ENCODE measurements around the gene DIAPH3. TPM values are rescaled to one million over a fixed set of nuclear protein-coding genes. Genes with fewer than 3 reads are reported as not detected.

The DIAPH3 gene
- total RNA-seq, 1 donor from 2014 or later: 0.22 TPM

DNA sequence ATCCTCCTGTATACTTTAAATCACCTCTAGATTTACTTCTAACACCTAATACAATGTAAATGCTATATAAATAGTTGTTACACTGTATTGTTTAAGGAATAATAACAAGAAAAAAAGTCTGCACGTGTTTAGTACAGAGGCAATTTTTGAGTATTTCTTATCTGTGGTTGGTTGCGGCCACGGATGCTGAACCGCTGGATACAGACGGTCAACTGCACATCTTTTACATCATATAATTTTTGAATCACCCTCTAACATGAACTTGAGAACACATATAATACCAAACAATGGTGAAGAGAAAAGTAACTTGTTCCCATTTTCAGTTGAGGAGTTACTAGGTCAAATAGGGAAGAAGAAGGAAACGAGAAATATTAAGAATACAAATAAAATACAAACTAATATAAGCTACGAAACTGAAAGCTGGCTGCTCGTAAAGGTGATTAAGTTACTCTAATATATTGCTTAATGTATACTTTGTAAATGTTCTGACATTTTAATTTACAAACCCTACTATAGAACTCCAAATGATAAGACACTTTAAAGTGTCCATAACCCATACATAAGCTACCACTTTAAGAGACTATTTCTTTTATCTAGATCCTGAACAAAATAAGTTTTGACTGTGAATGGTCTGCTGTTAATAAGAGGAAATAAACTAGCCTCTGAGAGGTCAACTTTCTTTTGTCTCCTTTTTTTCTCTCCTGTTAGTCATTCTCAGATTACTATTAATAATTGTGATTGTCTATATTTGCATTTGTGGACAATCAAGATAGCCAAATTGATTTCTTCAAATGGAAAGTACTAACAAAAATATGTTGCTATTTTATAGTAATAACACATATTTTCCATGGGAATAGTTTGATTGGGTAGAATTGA is 457.4 kb downstream of the DIAPH3 start:
- intact Hi-C loops (cut with micrococcal nuclease): no loop called here
- DNase-seq (no peak), ATAC-seq (no peak)

DNA sequence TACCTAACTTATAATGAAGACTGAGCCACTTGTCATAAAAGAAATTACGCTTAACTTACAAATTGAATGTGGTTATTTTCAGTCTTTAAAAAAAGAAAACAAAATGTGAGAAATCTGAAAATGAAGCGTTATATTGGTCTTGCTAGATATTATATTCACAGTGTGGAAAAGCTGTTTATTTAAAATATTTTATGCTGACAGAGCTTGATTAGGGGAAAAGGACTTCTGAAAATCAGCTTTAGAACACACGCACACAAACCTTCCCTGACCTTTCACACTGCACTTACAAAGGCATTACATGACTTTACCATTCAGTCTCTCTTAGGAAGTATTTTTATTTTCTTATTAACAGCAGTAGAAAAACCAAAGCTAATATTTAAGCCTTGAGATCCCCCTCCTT is 461.5 kb downstream of the DIAPH3 start:
- intact Hi-C loops (cut with micrococcal nuclease): no loop called here
- DNase-seq (no peak), ATAC-seq (no peak)

DNA sequence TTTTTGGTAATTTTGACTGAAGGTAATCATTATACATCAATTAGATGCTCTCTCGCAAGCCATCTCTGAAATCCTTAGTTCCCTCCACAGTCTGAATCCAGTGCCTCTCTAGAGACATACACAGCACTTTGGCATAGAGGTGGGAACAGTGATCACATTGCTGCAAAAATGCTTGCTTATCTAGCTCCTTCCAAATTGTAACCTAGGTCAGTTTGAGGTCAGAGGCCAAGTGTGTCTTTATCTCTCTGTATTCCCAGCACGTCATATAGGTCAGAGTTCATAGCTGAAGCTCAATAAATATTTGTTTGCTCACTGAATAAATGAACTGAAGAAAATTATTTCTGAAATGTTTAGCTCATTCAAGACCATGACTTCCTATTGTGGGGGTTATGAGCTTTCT is 462.5 kb downstream of the DIAPH3 start:
- ATAC-seq: no peak
- intact Hi-C loops (cut with micrococcal nuclease): no loop called here
- no peak for DNase-seq

DNA sequence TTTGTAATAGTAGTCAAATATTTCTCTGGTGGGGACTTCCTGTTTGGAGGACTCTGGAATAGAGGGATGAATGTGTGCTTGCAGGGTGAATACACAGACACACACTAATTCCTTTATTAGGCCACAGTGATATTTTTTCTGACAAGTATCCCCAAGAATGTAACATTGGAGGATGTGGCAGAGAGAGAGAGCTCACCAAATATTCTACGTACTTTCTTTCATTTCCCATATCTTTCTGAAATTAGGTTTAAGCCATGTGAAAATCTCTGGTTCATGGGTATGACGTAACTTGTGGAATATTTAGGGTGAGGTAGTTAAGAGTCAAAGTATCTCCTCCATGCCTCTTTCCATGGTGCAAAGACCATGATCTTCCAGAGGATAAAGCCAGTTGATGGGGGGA is 463.4 kb downstream of the DIAPH3 start:
- no peak for ATAC-seq

DNA sequence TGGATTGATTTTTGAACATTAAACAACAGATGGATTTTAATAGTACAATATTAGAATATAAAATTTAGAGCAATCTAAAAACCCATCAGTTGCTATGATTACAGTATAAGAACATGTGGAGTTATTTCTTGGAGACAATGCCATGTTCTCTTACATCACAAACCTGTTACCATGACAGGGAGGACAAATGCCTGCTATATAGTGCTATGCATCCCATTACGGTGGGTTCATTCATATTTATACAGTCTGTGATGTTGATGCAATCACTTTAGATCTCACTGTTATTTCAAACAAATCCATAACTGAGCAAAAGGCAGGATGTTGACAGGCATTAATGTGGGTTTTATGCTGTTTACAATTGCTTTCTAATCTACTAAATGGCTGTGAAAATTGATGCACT is 467.5 kb downstream of the DIAPH3 start:
- ATAC-seq (no peak), DNase-seq (no peak)
- intact Hi-C loops (cut with micrococcal nuclease): no loop called here

More for the DNA sequence above, 463.4 kb downstream of the DIAPH3 start:
- DNase-seq: no peak
- intact Hi-C loops (cut with micrococcal nuclease): no loop called here

DNA sequence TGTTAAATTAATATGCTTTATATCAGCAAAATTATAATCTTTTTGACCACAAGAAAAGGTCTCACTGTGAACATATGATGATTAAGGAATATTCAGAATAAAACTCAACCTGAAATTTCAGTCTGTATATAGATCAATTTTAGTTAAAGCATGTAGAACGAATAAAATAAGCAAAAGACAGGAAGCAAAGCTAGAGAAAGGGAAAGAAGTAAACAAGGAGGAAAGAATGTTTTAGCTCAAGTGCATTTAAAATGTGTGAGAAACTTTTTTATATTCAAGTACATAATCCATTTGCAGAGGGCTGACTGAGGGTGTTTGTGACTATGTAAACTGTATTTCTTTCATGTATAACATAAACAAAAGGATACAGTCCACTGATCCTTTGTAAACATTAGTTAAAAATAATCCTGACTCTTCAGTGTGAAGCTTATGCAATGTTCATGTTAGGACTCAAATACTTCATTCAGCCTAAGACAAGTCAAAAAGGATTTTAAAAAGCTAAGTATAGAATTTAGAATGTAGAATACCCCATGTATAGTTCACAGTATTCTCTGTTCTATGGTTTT is 472.1 kb downstream of the DIAPH3 start:
- DNase-seq (no peak), ATAC-seq (no peak)
- intact Hi-C loops (cut with micrococcal nuclease): no loop called here

DNA sequence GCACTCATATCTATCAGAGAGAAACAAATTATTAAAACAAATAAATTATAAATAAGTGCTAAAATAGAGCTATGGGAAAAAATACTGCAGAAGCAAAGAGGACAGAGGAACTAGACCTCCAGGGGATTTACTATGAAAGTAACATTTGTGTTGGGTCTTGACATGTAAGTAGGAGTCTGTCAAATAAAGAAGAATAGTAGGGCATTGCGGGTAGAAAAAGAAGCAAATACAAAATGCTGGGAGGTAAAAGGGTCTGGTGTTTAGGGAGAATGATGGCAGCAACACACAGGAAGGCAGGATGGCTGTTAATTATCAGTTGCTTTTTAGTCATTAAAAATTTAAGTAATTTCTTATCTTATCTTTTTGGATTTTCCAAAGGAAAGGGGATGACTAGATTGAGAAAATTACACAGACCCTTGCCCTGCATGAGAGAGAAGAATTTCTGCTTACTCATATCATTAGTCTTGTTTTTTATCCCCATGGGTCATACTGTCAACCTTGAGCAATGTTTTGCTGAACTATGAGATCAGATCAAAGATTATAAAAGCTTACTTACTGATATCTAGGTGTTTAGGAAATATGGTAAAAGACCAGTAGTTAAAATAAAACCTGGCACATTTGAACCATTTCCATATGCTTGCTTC is 472.7 kb downstream of the DIAPH3 start:
- DNase-seq (no peak), ATAC-seq (no peak)
- intact Hi-C loops (cut with micrococcal nuclease): no loop called here

DNA sequence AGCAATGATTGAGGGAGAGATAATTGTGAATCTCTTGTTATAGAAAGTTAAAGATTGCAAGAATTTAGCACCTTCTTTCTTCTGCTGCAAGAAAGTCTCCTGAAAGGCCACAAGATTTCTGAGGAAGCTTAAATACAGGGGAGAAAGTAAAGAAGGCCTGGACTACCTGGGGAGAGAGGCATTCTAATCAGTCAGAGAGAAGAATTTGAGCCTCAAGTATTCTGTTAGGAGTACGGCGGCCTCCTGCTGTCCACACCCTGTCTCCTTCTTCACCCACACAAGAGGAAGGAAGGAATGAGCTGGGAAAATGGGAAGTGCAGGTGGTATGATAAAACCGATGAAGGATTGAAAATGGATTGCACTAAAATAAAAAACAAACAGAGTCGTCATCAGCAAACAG is 474.7 kb downstream of the DIAPH3 start:
- DNase-seq: no peak
- intact Hi-C loops (cut with micrococcal nuclease): no loop called here
- no peak for ATAC-seq

DNA sequence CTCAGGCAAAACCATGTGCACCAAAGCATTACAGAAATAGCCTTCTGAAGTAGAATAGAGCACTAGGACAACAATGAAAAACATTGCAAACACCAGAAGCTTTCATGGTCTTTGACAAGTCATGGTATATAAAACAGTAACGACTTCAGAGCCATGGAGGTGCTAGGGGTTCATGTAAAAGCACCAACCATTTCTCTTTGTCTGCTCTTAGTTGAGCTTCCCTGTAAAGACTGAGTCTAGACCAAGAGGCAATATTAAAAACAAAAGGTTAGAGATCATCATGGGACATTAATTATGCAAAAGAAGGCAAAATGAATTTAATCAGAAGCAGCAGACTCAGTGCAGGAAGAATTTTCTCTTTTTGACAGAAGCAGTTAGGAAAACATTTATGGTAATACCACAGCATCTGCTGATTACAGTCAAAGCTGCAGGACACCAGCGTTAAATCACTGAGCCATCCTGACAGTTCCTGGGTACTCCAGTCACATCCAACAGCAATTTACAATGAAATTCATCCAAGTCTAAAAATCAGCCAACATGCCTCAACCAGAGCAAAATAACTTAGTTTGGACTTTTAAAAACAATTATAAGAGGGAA is 476.8 kb downstream of the DIAPH3 start:
- intact Hi-C loops (cut with micrococcal nuclease): no loop called here
- ATAC-seq (no peak), DNase-seq (no peak)

DNA sequence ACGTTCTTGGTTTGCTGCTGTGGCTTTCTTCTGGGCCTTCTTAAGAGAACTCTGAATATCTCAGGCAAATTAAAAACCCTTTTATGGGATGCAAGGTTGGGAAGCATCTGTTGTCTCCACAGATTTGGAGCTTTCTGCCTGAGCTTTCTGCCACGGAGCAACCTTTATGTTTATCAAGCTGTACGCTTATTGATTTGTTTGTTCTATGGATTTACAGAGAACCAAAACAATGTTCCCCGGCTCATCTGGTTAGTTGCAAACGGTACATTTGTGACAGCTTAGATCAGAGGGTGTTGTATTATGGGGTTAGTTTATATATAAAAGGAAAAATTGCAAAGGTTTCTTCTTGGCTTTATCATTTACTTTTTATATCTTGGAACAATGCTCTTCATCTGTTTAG is 479.6 kb downstream of the DIAPH3 start:
- intact Hi-C loops (cut with micrococcal nuclease): no loop called here

DNA sequence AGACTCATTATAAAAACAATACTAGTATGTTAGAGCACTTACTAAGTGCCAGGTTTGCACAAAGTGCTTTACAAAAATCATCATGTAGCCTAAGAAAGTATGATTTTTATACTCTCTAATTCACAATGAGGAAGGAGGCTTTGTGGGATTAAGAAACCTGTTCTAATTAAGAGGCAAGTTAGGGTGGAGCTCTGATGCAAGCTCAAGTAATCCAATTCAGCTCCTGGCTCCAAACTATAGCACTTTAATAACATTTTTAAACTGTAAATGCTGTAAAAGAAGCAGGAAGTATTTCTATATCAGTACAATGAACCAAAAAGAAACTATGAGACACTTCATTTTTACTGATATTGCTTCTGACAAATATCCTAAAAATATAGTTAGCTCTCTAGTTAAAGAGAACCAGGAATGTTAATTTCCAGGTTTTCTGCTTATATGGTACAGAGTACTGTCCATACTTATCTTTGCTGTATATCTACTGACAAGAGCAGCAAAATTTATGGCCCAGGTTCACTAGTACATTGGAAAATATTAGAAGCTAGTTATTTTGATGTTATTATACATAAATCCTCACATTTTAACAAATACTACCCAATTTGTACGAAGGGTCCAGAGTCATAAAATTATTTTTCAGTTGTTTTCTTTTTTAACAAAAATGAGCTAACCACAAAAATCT is 482.0 kb downstream of the DIAPH3 start:
- intact Hi-C loops (cut with micrococcal nuclease): no loop called here
- DNase-seq: no peak
- ATAC-seq: no peak

More for the DNA sequence above, 479.6 kb downstream of the DIAPH3 start:
- ATAC-seq (no peak), DNase-seq (no peak)

DNA sequence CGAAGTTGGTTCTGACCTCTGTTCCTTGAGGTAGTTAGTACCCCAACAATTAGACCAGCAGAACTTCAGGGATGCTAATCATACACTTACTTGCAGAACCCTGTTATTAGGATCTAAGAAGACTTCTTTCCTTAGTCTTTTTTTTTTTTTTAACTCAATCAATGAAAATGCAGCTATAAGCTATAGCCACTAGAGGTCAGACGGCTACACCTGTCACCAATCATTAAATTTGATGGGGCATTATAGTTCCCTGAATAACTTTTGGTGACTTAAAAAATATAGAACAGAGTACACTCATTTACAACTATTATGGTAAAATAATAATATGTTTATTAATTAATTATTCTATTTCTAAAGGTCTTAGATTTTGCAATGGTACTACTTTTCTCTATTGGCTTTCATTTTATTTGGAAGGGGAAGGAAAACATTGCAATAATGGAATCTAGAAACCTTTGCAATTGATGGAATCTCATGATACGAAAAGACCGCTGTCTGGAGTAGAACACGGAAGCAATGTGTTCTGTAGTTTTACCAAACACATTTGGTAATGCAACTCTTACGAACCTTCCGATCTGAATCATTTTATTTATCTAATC is 483.2 kb downstream of the DIAPH3 start:
- intact Hi-C loops (cut with micrococcal nuclease): no loop called here
- no peak for DNase-seq
- no peak for ATAC-seq

DNA sequence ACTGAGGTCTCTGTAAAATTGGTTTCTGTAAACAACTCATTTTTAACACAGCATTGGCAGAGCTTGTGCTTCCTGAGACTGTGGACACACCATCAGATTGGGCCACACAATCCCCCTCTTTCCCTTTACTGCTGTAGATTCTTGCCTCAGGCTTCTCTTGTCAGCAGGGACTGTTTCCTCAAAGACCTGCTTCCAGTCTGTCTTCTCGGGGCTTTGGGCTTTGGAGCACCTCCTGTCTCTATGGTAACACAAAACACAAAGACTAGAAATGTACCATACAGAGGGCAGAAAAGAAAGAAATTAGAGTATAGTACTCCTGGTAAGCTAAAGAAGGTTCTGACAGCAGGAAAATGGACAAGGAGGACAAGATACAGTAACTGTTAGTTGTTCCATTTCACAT is 484.5 kb downstream of the DIAPH3 start:
- intact Hi-C loops (cut with micrococcal nuclease): loop anchor here (5.0 kb wide), 1 partner anchor 287 kb away; no protein-coding TSS in a partner anchor
- no peak for ATAC-seq
- no peak for DNase-seq

DNA sequence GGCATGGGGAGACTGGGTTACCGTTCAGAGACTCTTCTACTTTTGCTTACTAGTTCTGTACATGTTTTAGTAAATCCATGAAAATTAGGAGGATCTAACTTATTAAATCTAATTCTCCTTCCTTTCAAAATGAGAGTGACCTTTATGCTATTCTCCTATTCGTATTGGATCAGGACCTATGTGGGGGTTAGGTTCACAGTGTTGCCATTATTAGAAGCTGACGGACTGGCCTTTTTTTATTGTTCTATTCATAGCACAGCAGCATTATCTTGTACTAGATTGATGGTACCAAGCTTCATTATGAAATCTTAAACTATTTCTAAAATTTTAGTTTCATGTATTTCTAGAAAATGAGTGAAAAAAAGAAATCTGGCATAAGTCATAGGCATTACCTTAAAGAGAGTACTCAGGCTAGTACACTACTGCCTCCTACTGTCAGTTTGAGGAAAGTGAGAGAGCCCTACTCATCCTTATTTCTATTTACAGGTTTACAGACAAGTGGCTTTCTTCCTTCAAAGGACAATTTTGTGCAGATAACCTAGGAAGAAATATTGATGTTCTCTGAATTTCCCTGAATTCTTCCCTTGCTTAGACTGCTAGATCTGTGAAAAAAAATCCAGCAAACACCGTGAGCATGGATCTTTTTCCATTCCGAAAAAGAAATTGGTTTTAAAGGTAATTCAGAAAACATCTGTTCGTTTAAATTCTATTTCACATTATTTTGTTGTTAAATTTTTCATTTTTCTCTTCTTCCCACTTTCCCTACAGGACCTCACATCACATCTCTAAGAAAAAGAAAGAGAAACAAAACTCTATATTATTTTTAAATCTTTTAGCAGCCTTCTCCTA is 485.5 kb downstream of the DIAPH3 start:
- no peak for DNase-seq
- intact Hi-C loops (cut with micrococcal nuclease): loop anchor here (5.0 kb wide), 1 partner anchor 286 kb away; no protein-coding TSS in a partner anchor
- peak; percentile 97 for ATAC-seq

DNA sequence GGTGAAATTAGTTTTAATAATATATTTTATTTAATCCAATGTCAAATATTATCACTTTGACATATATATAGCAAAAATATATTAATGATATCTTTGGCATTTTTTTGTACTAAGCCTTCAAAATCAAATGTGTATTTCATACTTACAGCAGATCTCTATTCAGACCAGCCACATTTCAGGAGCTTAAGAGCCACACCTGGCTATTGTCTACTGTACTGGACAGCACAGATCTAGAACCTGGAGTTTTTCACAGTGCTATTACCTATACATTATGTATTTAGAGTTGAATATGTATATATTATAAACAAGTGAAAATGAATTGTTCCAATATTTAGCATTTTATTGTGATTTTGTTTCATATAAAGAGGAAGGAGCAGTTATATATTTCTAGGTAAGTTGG is 486.3 kb downstream of the DIAPH3 start:
- intact Hi-C loops (cut with micrococcal nuclease): loop anchor here (5.0 kb wide), 1 partner anchor 285 kb away; no protein-coding TSS in a partner anchor
- DNase-seq (no peak), ATAC-seq (peak; percentile 72)

DNA sequence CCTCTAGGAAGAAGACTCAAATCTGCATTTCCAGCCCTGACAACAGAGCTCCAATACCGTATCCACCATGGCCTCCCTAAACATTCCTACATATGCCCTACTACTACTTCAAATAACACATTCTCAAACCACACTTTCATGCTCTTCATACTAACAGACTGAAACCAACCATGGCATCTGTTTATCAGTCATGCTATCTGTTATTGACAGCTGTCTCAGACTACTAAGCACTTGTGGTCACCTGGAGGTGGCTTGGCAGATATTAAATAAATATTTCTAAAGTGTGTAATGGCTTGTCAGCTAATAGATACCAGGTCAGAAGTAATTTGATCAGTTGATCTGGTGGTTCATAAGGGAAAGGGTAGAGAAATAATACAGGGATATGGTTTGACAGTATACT is 489.1 kb downstream of the DIAPH3 start:
- intact Hi-C loops (cut with micrococcal nuclease): loop anchor here (5.0 kb wide), 1 partner anchor 282 kb away; no protein-coding TSS in a partner anchor
- DNase-seq (no peak), ATAC-seq (no peak)

DNA sequence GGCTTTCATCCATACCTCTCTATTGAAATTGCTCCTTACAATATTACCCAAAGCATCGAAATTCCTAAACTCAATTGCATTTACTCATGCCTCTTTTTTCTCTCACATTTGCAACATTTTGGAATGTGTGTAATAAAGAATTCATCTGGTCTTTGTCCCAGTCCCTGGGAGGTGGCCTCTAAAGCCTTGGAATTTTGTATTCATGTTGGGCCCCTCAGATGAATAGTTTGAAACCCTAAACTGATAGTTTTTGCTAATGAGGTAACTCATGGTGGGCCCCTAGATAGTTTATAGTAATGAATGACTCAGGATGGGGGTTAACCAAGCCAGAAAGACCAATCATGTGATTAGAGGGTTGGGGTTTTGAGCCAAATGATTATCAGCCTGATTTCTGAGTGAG is 490.4 kb downstream of the DIAPH3 start:
- DNase-seq (no peak), ATAC-seq (no peak)
- intact Hi-C loops (cut with micrococcal nuclease): no loop called here

DNA sequence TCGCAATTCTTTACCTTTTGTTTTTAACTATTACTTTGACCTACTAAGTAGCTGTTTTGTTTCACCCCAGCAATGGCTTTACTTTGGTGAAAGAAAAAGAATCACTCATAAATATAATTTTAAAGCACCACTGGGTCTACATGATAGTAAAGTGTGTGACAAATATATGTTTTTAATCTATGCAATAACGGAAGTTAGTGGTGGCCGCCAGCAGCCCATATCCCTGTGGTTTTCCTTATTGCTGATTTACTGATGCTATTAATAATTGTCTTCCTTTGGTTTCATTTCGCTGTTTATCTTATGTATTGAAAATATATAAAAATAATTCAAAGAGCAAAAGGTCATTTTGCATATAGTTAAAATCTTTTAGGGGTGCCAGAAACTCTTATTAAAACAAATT is 491.3 kb downstream of the DIAPH3 start:
- intact Hi-C loops (cut with micrococcal nuclease): no loop called here
- ATAC-seq: no peak
- DNase-seq: no peak

Data from left ventricle myocardium superior (tissue), 1 donor.